ENCODE data around the gene SLC25A3. TPM values are rescaled to one million over a fixed set of nuclear protein-coding genes. Genes with fewer than 3 reads are reported as not detected.
"Not testable (repeated sequence)": the region's sequence is repeated elsewhere in the genome, so short reads cannot be mapped to it uniquely, and the experiment has no call there.

SLC25A3 gene
- total and polyA plus RNA-seq, 2 experiments from 2014 or later: 804 to 1,140 TPM

DNA sequence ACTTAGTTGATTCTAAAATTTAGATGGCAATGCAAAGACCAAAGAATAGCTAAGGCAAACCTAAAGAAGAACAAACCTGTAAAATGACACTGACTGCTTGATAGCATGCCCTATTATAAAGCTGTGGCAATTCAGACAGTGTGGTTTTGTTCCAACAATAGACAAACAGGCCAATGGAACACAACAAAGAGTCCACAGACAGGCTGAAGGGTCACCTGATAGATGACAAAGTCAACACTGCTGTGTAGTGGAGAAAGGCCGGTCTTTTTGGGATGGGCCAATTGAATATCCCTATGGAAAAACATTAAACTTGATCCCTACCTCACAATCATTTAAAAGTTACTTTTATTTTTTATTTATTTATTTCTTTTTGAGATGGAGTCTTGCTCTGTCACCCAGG lies 33.8 kb upstream of the SLC25A3 start:
- Histone ChIP-seq H3K27ac (no peak overlapping the region), H3K36me3 (no peaks in the 10 kb centered on the region), H3K27me3 (no peaks in the 10 kb centered on the region), H3K4me3 (no peak overlapping the region), H3K4me1 (ENCODE audit: low read depth) (no peaks in the 10 kb centered on the region), H3K9me3 (ENCODE audit: low read depth) (no peaks in the 10 kb centered on the region)
- TF ChIP-seq, protein P1, sequence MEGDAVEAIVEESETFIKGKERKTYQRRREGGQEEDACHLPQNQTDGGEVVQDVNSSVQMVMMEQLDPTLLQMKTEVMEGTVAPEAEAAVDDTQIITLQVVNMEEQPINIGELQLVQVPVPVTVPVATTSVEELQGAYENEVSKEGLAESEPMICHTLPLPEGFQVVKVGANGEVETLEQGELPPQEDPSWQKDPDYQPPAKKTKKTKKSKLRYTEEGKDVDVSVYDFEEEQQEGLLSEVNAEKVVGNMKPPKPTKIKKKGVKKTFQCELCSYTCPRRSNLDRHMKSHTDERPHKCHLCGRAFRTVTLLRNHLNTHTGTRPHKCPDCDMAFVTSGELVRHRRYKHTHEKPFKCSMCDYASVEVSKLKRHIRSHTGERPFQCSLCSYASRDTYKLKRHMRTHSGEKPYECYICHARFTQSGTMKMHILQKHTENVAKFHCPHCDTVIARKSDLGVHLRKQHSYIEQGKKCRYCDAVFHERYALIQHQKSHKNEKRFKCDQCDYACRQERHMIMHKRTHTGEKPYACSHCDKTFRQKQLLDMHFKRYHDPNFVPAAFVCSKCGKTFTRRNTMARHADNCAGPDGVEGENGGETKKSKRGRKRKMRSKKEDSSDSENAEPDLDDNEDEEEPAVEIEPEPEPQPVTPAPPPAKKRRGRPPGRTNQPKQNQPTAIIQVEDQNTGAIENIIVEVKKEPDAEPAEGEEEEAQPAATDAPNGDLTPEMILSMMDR (IDR thresholded peaks at IDR 0.05; ENCODE audit: low read depth, low read length): no peak
- no peak for DNase-seq (ENCODE audit: low read depth in 1 of 2, low spot score in 1 of 2)

DNA sequence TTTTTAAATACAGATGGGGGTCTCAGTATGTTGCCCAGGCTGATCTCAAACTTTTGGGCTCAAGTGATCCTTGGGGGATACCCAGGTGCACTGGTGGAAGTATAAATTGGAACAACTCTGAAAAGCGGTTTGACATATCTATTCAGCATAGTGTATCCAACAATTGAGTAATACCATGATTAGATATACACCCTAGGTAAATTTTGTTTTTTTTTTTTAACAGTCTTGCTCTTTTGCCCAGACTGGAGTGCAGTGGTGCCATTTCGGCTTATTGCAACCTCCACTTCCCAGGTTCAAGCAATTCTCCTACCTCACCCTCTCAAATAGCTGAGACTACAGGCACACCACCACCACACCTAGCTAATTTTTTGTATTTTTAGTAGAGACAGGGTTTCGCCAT lies 31.6 kb upstream of the SLC25A3 start:
- TF ChIP-seq, protein P1 (IDR thresholded peaks at IDR 0.05; ENCODE audit: low read depth, low read length): no peak

DNA sequence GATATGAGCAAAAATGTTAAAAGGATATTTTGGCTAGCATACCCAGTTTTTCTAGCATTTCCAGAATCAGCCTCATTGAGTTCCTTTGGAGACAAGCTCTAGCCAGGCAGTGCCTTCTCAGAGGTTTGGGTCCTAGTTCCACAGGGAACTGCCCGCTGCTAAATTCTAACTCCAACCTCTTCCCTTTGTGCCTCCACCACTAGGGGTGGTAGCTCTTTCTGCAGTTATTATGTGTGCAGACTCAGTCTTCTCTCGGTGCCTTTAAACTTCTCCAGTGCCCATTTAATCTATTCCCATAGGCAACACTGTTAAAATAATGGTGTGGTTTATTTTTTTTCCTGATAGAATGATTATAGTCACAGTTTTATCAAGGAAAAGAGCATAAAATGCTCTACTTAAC lies 21.5 kb upstream of the SLC25A3 start:
- TF ChIP-seq, protein P1 (IDR thresholded peaks at IDR 0.05; ENCODE audit: low read depth, low read length): peak; percentile 38
- H3K36me3 ChIP-seq: no peaks in the 10 kb centered on the region
- no peaks in the 10 kb centered on the region for H3K9me3 ChIP-seq (ENCODE audit: low read depth)
- peak; percentile 9 to 10 for DNase-seq (ENCODE audit: low read depth in 1 of 2, low spot score in 1 of 2)
- H3K4me3 ChIP-seq: no peak overlapping the region
- H3K27ac ChIP-seq: no peak overlapping the region
- peaks cover 10% of the 10 kb centered on the region for H3K4me1 ChIP-seq (ENCODE audit: low read depth)
- H3K27me3 ChIP-seq: no peaks in the 10 kb centered on the region

More for the DNA sequence above, 31.6 kb upstream of the SLC25A3 start:
- no peaks in the 10 kb centered on the region for H3K4me1 ChIP-seq (ENCODE audit: low read depth)
- H3K36me3 ChIP-seq: no peaks in the 10 kb centered on the region
- no peak overlapping the region for H3K27ac ChIP-seq
- no peaks in the 10 kb centered on the region for H3K27me3 ChIP-seq
- no peak overlapping the region for H3K4me3 ChIP-seq
- no peaks in the 10 kb centered on the region for H3K9me3 ChIP-seq (ENCODE audit: low read depth)
- no peak for DNase-seq (ENCODE audit: low read depth in 1 of 2, low spot score in 1 of 2)

DNA sequence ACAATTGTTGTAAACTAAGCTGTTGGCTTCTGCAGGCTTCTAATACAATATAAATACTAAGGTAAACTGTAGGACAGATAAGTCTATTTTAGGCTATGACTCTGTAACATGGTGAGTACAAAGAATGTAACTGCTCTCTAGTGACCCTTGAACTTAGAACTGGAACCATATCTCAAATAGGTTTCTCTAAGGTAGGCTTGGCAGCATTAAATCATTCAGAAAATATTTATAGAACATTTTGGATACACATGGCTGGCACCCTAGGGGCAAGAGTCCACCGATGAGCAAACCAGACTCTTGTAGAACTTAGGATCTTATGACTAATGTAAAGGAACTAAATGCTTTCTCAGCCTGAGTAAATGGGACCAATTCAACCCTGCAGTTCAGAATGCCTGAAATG lies 19.4 kb upstream of the SLC25A3 start:
- no peaks in the 10 kb centered on the region for H3K36me3 ChIP-seq
- H3K9me3 ChIP-seq (ENCODE audit: low read depth): no peaks in the 10 kb centered on the region
- TF ChIP-seq, protein P1 (IDR thresholded peaks at IDR 0.05; ENCODE audit: low read depth, low read length): no peak
- no peaks in the 10 kb centered on the region for H3K27me3 ChIP-seq
- peaks cover 10% of the 10 kb centered on the region for H3K4me1 ChIP-seq (ENCODE audit: low read depth)
- H3K4me3 ChIP-seq: no peak overlapping the region
- H3K27ac ChIP-seq: peak overlapping the region; percentile 42
- peak in 1 of 2 donors; percentile 10 for DNase-seq (ENCODE audit: low read depth in 1 of 2, low spot score in 1 of 2)

DNA sequence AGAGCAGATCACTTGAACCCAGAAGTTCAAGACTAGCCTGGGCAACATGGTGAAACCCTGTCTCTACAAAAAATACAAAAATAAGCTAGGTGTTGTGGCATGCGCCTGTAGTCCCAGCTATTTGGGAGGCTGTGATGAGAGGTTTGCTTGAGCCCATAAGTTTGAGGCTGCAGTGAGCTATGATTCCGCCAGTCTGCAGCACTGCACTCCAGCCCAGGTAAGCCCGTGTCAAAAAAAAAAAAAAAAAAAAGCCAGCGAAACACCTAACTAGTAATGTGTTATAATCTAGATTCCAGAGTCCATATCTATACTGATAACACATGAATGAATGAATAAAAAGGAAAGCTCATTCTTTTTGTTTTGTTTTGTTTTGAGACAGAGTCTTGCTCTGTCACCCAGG lies 18.5 kb upstream of the SLC25A3 start:
- TF ChIP-seq, protein P1 (IDR thresholded peaks at IDR 0.05; ENCODE audit: low read depth, low read length): no peak
- Histone ChIP-seq H3K4me3 (no peak overlapping the region), H3K27me3 (no peaks in the 10 kb centered on the region), H3K36me3 (no peaks in the 10 kb centered on the region), H3K27ac (no peak overlapping the region), H3K9me3 (ENCODE audit: low read depth) (no peaks in the 10 kb centered on the region), H3K4me1 (ENCODE audit: low read depth) (peaks cover 10% of the 10 kb centered on the region)
- DNase-seq (ENCODE audit: low read depth in 1 of 2, low spot score in 1 of 2): no peak

DNA sequence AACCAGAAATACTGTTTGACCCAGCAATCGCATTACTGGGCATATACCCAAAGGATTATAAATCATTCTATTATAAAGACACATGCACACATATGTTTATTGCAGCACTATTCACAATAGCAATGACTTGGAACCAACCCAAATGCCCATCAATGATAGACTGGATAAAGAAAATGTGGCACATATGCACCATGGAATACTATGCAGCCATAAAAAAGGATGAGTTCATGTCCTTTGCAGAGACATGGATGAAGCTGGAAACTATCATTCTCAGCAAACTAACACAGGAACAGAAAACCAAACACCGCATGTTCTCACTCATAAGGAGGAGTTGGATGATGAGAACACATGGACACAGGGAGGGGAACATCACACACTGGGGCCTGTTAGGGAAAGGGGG lies 16.7 kb upstream of the SLC25A3 start:
- H3K9me3 ChIP-seq (ENCODE audit: low read depth); H3K27me3 ChIP-seq; DNase-seq (ENCODE audit: low read depth in 1 of 2, low spot score in 1 of 2); H3K4me3 ChIP-seq; H3K27ac ChIP-seq; H3K36me3 ChIP-seq: not testable (repeated sequence)
- H3K4me1 ChIP-seq (ENCODE audit: low read depth): peaks cover 10% of the 10 kb centered on the region
